BJ (cell line): ENCODE results near the gene FBXO22. TPM values are rescaled to one million over a fixed set of nuclear protein-coding genes. Genes with fewer than 3 reads are reported as not detected.
"Not testable (repeated sequence)": the region's sequence is repeated elsewhere in the genome, so short reads cannot be mapped to it uniquely, and the experiment has no call there.

Experiments
- CTCF ChIA-PET: fragments of 350-600 bp; formaldehyde crosslinking; extraction: SDS; loops from one replicate; lab custom pipeline; 2021; ENCODE audit warnings: antibody characterized with exemption, inconsistent platforms; lab: Yijun Ruan, JAX
- POLR2A ChIA-PET: fragments of 300-600 bp; sonication (Branson Sonifier 250); formaldehyde crosslinking; extraction: SDS; loops from one replicate; lab custom pipeline; 2021; ENCODE audit warnings: antibody characterized with exemption; lab: Charles Lee
- DNase-seq: peaks from one replicate; pipeline ENCODE4 v3.0.0-alpha.2; 2011; ENCODE audit warnings: low read depth
- H3K27me3 ChIP-seq: 2 replicates; pipeline ENCODE4 v1.6.0; 2011; ENCODE audit warnings: low read length; ENCODE audit not compliant: control insufficient read depth, insufficient read depth
- H3K36me3 ChIP-seq: 2 replicates; pipeline ENCODE4 v1.5.1; 2011; ENCODE audit warnings: low read length; ENCODE audit not compliant: control insufficient read depth, insufficient read depth
- H3K4me3 ChIP-seq: 2 replicates; pipeline ENCODE4 v1.5.1; 2011; ENCODE audit warnings: low read depth, mild to moderate bottlenecking, control low read depth, low read length
- polyA plus RNA-seq: library from polyadenylated mRNA; depleted of rRNA; stranded (reverse); fragments of >200 nt; gene quantifications from 2 replicates; pipeline ENCODE4 v1.2.3, GENCODE V29; 2011
- TF ChIP-seq, protein P1 (sequence below): IDR thresholded peaks from 2 replicates; pipeline ENCODE4 v1.5.1; 2011; ENCODE audit warnings: low read depth, mild to moderate bottlenecking, control low read depth, inconsistent platforms, low read length, moderate library complexity; ENCODE audit not compliant: insufficient read depth

FBXO22 gene
- polyA plus RNA-seq, 1 experiment = 31.8 TPM

DNA sequence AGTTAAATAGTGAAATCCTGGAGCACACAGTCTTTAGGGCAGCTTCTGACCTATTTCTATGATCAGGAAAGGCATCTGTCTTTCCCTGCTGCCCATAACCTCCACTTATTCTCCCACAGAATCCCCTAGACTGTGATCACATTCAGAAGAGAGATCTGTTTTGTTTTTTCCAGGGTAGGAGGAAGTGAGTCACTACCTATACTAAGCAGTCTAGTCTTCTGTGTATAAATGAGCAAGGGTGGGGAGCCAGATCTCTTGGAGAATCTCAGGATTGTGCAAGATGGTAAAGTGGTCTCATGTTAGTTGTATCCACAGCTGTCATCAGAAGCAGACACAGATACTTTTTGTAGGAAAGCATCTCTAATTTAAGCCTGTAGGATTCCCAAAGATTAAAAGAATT, 11.8 kb upstream of the FBXO22 start:
- H3K36me3 ChIP-seq = 0 out of 2 replicates have a peak, but pooled peaks cover 1% of the 10 kb centered on the region
- ChIA-PET CTCF (interaction anchor here (2.7 kb wide), 1 partner anchor 11 kb away, joined by 7 read pairs; the partner anchor contains the start of gene FBXO22), POLR2A (no interaction called here)

DNA sequence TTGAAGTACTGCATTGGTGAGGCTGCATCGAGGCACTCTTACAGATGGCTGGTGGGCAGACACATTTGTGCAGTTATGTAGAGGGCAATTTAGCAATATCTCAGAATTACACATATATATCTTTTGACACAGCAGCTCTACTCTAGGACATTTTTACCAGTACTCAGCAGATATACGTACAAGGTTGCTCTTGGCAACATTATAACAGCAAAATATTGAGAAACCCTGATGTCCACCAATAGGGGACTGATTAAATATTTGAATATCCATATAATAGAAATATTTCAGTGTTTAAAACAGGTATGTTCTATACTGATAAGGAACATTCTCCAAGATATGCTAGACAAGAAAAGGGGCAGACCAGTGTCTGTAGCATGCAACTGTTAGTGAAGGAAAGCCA, 7.9 kb upstream of the FBXO22 start:
- POLR2A ChIA-PET = no interaction called here
- TF ChIP-seq, protein P1, sequence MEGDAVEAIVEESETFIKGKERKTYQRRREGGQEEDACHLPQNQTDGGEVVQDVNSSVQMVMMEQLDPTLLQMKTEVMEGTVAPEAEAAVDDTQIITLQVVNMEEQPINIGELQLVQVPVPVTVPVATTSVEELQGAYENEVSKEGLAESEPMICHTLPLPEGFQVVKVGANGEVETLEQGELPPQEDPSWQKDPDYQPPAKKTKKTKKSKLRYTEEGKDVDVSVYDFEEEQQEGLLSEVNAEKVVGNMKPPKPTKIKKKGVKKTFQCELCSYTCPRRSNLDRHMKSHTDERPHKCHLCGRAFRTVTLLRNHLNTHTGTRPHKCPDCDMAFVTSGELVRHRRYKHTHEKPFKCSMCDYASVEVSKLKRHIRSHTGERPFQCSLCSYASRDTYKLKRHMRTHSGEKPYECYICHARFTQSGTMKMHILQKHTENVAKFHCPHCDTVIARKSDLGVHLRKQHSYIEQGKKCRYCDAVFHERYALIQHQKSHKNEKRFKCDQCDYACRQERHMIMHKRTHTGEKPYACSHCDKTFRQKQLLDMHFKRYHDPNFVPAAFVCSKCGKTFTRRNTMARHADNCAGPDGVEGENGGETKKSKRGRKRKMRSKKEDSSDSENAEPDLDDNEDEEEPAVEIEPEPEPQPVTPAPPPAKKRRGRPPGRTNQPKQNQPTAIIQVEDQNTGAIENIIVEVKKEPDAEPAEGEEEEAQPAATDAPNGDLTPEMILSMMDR = no peak
- H3K4me3 ChIP-seq = no peak overlapping the region
- CTCF ChIA-PET = no interaction called here
- no peaks in the 10 kb centered on the region for H3K27me3 ChIP-seq
- H3K36me3 ChIP-seq = no peaks in the 10 kb centered on the region; the same call in 1 of the 2 replicates
- no peak for DNase-seq

More for the DNA sequence above, 11.8 kb upstream of the FBXO22 start:
- no peaks in the 10 kb centered on the region for H3K27me3 ChIP-seq
- TF ChIP-seq, protein P1 = no peak
- H3K4me3 ChIP-seq = no peak overlapping the region
- DNase-seq = peak; percentile 61

DNA sequence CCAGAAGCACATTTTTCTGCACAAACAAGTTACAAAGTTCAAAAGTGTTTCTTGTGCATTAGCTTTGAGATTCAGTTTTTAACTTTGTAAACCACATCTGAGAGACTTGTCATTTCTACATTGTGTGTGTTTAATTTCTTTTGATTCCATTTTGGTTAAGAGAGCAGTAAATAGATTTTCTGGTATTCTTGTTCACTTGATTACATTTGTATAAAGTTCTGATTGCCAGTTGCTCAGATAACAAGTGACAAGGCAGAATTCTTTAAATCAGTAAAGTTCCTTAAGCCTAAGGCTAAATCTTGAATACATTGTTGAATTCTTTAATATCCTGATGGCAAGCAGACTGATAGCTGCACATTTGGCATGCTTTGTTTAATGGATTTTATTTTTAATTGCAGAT, 3.1 kb upstream of the FBXO22 start:
- ChIA-PET CTCF (interaction anchor here (1.2 kb wide), 1 partner anchor 58 kb away, joined by 3 read pairs; the partner anchor contains the start of gene UBE2Q2), POLR2A (no interaction called here)
- DNase-seq = no peak
- TF ChIP-seq, protein P1 = no peak
- Histone ChIP-seq H3K27me3 (no peaks in the 10 kb centered on the region), H3K4me3 (no peak overlapping the region), H3K36me3 (peaks cover 5% of the 10 kb centered on the region)

- DNase-seq = no peak
- Histone ChIP-seq H3K4me3 (no peak overlapping the region), H3K27me3 (no peaks in the 10 kb centered on the region), H3K36me3 (peaks cover 5% of the 10 kb centered on the region)
- CTCF ChIA-PET = interaction anchor here (1.1 to 2.1 kb wide), 3 partner anchors 10 to 56 kb away, joined by 3 to 7 read pairs (median 5); no protein-coding TSS in a partner anchor
- POLR2A ChIA-PET = interaction anchor here (0.6 kb wide), 1 partner anchor 1001 kb away, joined by 9 read pairs; no protein-coding TSS in a partner anchor
- TF ChIP-seq, protein P1 = no peak
These were observed 1.5 kb upstream of the FBXO22 start for GRCh38 chr15:75902129-75902557.

DNA sequence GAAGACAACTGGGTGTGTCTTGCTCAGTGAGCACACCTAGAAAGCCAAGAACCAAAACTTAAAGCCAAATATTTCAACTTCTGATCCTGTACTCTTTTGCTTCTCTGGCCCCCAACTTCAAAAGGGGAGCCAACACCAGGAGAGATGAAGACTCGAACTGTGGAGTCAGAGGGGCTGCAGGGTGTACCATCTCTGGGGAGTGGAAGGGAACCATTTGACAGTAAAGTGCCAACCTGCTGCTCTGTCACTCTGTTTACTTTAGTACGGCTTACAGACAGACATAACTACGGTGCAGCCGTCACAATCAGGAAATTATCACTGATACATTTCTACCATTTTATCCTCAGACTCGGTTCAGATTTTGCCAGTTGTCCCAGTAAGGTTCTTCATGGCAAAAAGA, 1.6 kb downstream of the FBXO22 start:
- peaks cover 5% of the 10 kb centered on the region for H3K36me3 ChIP-seq
- TF ChIP-seq, protein P1 = no peak
- H3K4me3 ChIP-seq = no peak overlapping the region
- POLR2A ChIA-PET = no interaction called here
- DNase-seq = no peak
- CTCF ChIA-PET = no interaction called here
- no peaks in the 10 kb centered on the region for H3K27me3 ChIP-seq

DNA sequence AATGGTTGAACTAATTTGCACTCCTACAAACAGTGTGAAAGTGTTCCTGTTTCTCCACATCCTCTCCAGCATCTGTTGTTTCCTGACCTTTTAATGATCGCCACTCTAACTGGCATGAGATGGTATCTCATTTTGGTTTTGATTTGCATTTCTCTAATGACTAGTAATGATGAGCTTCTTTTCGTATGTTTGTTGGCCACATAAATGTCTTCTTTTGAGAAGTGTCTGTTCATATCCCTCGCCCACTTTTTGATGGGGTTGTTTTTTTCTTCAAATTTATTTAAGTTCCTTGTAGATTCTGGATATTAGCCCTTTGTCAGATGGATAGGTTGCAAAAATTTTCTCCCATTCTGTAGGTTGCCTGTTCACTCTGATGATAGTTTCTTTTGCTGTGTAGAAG, 6.7 kb downstream of the FBXO22 start:
- DNase-seq, H3K4me3 ChIP-seq, POLR2A ChIA-PET, H3K27me3 ChIP-seq, H3K36me3 ChIP-seq: not testable (repeated sequence)
- CTCF ChIA-PET = interaction anchor here (1.3 kb wide), 1 partner anchor 12 kb away, joined by 5 read pairs; no protein-coding TSS in a partner anchor
